ENCODE data around the gene PAEP.

Gene PAEP

DNA sequence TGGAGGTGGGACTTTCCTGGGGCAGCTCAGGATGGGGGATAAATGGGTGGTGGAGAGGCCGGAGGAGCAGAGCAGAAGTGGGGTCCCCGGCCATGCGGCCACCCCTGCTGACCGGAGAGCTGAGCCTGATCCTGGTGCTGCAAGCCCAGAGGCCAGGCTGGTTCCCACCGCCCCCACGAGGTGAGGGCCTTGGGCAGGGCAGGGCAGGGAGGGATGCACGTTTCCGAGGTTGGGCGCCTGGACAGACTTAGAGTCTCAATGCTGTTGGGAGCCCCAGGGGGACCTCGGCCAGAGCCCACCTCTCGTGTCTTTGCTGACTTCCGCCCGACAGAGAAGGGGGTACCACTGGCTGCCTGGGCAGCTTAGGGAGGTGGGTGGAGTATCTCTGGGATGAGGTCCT lies 10.1 kb upstream of the PAEP start:
- no peak for DNase-seq

DNA sequence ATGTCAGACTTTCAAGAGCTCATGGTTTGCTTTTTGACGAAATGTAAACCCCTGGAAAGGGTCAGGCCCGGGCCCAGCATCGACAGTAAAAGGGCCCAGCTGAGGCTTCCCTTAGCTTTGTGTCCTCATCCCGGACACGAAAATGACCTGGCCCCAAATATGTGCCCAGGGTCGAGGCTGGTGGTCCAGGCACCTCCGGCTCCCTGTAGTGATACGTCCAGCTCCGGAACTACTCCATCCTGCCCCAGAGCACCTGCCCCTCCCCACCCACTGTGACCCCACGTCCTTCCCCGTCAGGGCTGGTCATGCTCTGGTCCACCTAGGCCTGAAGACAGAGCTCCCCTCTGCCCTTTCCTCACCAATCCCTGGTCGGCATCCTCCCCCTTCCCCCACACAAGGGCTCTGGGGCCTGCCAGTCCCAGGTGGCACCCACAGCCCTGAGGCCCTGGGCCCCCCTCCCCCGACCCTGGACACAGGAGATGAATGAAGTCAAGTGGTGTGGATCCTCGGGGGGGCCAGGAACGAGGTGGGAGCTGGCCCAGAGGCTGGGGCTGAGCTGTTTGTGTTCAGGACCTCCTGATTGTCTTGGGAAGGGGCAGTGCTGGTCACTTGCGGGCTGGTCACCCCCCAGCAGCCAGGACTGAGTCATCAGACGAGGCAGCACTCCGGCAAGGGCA lies 9.4 kb upstream of the PAEP start:
- no peak for DNase-seq

DNA sequence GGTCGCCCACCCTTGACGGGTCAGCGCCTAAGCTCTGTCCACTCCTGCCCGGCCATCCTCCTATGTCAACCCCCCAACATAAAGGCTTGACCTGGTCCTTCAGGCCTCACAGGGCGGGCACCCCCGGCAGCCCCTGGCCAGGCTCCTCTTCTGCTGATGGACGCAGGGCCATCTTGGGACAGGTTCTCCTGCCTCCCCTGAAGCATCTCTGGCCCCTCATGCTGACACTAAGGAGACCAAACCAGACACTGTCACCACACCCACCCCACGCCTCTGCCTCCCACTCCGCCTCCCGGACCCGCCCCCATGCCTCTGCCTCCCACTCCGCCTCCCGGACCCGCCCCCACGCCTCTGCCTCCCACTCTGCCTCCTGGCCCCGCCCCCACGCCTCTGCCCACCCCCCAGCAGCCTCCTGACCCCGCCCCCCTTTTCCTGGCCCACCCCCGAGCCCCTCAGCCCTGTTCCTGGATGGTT lies 8.8 kb upstream of the PAEP start:
- no peak for DNase-seq

DNA sequence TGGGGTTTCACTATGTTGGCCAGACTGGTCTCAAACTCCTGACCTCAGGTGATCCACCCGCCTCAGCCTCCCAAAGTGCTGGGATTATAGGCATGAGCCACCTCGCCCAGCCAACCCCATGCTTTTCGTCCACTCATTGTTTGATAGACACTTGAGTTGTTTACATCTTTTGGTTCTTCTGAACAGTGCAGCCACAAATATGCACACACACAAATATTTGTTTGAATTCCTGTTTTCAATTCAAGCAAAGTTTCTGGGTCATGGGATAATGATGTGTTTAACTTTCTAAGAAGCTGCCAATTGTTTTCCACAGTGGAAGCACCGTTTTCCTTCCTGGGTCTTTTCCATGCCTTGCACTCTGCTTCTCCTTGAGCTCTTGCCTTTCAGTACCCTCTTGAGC lies 6.8 kb upstream of the PAEP start:
- DNase-seq, result no peak

DNA sequence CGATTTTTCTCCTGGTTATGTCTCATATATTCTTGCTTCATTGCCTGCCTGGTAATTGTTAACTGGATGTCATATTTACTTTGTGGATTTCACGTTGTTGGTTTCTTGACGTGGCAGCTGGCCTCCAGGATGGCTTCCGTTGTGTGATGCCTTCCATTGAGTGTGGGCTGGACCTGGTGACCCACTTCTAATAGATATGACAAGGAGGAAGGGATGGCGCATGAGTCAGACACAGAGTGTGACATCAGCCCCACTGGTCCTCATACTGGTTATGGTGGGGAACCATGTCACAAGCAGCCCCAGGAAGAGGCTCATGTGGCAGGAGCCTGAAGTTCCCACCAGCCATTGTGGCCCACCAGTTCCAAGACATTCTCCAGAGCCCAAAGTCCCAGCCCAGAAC lies 6.4 kb upstream of the PAEP start:
- no peak for DNase-seq

DNA sequence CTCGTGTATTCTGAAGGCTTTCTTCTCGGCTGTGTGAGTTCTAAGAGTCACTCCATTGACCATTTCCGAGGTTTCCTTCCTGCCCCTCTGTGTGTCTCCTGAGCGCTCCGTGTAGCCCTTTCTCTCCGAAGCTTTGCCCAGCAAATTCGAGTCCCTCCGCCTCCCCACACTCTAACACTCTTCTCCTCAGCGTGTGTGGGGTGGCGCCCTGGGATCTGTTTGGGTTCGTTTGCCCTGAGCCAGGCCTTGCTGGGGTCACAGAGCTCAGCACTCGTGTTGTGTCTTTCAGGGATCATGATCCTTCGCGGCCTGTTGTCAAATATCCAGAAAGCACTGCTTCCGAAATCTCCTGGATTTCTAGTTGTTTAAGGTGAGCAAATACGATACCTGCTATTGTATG lies 5.6 kb upstream of the PAEP start:
- DNase-seq, result no peak

DNA sequence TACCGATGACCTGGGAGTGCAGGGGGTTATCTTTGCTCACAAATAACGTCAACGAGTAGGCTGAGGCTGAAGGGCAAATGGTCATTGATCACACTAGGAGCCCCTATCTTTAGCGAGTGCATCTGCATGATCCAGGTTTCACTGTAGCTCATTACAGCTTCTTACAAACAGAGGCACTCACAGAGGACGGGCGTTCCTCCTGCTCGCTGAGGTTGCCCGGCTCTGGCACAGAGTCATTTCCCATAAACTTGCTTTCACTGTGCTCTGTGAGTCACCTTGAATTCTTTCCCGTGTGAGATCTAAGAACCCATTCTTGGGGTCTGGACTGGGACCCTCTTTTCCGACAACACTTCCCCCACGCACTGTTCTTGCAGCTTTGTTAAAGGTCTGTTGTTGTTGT lies 1.9 kb upstream of the PAEP start:
- DNase-seq, result no peak

DNA sequence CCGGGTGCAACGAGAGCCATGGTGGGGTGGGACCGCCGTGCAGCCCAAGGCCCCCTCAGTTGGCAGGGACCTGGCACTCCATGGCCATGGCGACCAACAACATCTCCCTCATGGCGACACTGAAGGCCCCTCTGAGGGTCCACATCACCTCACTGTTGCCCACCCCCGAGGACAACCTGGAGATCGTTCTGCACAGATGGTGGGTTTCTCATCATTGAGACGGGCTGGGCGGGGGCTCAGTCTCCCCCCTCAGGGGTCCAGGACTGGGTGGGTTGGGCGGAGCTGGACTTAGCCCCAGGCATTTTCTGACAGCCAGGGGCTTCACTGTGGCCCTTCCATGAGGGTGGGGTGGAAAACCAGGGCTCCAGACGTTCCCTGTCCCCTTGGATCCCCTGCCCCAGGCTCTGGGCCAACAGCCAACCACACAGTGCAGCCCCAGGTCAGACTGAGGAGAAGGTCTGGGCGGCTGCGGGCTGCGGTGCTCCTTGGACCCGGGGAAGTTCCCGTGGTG lies 734 bp downstream of the PAEP start:
- no peak for DNase-seq

DNA sequence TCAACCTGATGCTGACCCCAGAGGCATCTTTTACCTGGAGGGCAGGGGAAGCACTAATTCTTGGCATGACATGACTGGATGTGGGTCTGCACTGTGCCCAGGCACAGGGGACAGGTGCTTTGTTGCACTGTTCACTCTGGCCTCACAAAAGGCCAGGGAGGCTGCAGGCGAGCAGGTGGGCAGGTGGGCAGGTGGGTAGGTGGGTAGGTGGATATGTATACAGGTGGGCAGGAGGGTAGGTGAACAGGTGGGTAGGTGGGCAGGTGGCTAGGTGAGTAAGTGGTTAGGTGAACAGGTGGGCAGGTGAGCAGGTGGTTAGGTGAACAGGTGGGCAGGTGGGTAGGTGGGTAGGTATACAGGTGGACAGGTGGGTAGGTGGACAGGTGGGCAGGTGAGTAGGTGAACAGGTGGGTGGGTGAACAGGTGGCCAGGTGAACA lies 1.5 kb downstream of the PAEP start:
- DNase-seq, result no peak

DNA sequence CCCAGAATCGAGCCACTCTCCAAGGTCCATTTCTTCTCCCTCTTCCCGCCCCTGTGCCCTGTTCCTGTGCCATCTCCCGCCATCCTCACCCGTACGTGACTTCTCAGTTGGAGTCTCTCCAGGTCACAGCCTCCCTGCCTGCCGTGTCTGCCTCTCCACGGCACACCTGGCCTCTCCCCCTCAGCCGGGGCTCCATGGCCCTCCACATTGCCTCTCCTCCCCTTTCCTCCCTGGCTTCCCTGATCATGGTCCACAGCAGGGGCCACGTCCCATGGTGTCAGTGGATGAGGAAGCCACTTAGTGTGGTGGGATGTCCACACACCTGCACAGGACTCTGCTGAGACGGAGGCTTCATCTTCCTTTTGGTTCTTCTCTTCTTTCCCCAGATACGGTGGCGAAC lies 2.3 kb downstream of the PAEP start:
- DNase-seq, result no peak

DNA sequence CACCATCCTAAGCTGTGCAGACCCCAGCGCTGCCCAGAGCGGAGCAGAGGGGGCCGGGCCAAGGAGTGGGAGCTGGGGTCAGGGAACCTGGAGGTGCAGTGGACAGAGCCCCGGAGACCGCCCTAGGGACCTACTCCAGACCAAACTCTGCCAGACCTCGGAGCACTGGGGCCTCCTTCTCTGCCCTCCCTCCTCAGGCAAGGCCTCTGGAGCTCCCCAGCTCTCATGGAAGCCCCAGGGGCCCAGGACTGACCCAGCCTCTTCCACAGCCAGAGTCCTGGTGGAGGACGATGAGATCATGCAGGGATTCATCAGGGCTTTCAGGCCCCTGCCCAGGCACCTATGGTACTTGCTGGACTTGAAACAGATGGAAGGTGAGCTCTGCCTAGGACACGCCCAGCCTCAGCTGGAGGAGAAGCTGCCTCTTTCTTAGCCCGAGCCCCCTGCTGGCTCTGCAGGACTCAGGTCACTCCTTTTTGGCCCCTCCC lies 3.6 kb downstream of the PAEP start:
- DNase-seq, result no peak

DNA sequence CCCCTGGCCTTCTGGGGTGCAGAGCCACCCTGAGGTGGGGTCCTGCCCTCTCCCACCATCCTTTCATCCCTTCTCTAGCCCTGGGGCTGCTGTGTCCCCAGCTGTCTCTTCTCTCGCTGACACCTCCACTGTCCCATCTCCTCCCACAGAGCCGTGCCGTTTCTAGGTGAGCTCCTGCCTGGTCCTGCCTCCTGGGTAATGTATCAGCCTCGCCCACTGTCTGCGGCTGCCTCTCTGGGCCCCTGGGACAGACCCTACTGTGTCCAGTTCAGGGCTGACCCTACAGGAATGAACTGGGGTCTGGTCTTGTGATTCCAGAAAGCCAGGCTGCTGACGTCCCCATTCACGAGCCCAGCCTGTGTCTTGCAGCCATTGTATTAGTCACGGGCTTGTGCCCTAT lies 4.1 kb downstream of the PAEP start:
- DNase-seq, result no peak

DNA sequence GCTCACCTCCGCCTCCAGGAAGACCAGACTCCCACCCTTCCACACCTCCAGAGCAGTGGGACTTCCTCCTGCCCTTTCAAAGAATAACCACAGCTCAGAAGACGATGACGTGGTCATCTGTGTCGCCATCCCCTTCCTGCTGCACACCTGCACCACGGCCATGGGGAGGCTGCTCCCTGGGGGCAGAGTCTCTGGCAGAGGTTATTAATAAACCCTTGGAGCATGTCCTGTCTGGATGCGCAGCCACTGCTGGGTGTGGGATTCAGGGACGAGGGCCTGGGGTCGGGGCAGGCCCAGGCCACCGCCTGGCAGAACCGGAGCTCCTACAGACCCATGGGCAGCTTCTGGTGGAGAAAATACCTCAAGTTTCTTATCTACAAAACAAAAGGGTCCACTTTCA lies 5.0 kb downstream of the PAEP start:
- DNase-seq, result no peak

DNA sequence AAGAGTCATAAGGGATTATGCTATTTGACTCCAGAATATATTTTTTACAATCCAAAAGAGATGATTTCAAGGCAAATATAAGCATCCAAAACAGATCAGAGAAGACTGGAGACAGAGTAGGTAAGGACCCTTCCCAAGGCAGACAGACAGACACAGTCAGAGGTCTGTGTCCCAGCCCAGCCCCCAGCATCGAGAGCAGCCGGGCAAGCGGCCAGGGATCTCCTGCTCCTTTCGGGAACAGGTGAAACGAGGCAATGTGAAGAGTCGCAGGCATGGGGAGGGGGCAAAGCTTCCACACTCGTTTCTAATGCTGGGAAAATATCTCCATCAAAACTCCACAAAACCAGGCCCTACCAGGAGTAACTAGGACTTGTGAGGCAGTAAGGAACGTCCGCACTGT lies 5.8 kb downstream of the PAEP start:
- DNase-seq, result no peak

DNA sequence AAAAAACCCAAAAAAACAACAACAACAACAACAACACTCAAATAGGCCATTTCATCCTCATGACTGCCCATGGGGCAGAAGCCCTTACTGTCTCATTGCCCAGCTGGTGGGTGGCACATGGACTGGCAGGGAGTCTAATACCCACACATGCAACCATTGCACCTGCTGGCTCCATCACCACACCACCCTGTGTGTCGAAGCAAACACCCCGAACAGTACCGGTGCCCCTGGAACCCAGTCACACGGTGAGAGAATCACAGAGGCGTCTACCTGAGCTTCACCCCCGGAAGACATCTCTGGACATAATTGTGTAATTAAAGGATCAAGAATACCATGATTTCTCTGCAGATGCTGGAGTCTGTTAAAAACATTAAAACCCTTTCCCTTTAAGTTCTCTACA lies 6.5 kb downstream of the PAEP start:
- DNase-seq, result no peak

DNA sequence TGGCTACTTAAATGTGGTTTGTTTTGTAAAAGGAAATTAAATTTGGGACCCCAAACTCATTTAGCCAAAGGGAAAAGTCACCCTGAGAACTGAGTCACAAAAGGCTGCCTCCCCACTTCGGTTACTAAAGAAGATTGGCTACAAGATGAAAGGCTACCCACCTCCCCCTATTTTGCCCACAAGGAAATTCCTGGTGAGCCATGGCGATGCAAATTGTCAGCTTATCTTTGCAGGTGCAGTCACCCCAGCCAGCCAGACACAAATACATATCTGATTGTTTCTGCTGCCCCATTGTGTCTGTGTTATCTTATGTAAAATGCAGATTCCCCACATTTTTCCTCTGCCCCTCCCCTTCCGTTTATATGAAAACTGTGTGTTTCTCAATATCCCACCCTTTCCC lies 8.9 kb downstream of the PAEP start:
- DNase-seq, result no peak

DNA sequence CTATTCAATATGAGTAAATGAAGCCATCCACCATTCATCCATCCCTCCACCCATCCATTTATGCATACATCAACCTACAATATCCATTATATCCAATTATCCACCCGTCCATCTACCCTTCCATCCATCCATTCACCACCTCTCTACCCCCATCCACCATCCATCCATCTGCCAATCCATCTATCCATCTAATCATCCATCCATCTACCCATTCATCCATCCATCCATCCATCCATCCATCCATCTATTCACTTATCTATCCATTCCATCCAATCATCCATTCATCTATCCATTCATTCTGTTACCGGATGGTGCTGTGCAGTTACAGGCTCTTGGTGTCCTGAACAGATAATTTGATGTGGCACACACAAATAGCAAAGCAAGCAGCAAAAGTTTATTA lies 10.7 kb downstream of the PAEP start:
- DNase-seq, result no peak

DNA sequence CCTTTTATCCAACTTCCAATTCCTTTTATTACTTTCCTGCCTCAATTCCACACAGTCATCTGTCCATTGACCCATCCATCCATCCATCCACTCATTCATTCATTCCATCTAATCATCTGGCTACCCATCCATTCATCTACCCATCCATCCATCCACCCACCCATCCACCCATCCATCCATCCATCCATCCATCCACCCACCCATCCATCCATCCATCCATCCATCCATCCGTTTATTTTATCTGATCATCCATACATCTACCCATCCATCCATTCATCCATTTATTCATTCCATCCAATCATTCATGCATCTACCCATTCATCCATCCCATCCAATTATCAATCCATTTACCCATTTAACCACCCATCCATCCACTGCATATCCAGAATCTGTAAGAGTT lies 11.6 kb downstream of the PAEP start:
- DNase-seq, result no peak

DNA sequence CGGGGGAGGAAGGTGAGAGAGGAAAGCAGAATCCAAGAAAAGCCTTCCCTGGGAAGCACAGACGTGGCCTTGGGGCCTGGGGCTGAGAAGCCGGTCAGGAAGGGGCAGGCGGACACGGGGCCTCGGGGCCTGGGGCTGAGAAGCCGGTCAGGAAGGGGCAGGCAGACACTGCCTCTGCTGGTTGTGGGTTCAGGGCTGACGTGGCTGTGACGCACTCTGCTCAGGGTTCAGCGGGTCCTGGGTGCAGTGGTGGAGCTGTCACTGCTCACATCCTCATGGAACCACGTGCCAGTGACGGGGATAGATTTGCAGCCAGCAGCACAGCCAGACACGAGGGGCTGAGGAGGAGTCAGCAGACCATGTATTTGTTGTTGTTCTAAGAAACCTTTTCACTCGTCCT lies 12.8 kb downstream of the PAEP start:
- no peak for DNase-seq

DNA sequence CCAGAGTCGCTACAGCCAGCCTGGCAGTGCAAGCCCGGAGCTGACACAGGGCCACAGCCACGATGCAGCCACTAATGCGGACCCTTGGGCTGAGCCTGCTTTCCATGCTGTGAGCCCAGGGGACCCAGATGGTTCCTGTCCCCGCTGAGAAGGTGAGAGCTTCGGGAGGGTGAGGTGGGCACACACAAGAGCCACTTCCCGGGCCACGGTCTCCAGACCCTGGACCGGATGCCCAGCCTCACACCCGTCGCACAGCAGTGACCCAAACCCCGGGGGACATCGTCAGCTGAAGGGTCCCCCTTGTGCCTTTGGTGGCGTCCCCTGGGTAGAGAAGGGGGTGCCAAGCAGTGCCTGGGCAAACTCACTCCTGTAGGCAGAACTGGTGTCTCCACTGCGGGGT lies 13.4 kb downstream of the PAEP start:
- DNase-seq, result no peak

DNA sequence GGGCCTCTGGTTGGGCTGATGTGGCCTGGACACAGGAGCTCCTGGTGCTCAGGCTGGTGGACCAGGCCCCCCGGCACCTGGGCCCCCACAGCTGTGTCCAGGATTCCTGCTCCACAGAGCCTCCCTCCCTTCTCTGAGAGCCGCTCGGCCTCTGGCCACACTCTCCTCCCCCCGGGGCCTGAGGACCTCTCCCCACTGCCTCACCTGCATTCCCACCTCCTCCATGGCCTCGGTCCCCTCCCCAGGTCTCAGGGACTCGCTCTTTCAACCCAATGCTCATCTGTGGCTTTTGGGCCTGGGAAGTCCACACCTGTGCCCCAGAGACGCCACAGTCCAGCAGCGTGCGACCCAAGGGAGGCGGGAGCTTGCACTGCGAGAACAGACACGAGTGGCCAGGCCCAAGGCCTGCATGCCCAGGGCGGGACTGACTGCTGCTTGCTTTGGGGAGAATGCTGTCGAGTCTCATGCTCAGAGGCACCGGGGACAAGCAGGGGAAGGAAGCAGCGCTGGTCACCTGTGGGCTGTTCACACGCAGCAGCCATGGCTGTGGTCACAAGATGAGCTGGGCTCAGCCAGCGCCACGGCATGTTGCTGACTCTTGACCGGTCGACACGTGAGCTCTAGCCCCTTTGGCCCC lies 14.6 kb downstream of the PAEP start:
- no peak for DNase-seq

DNA sequence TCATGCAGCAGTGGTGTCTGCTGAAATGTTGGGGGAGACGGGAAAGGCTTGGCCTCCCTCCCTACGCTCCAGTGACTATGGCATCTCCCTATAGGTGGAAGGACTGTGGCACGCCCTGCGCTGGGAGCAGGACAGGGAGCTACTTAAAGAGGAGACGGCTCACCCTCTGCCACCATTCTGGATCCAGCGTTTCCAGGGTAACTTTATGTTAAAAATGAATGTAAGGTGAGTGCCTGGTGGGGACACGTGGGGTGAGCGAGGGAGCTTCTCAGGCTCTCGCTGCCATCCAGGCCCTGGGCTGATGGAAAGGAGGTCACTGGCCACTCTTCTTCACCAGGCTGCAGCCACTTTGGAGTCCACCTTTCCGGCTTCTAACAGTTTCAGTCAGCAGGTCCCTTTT lies 15.7 kb downstream of the PAEP start:
- no peak for DNase-seq

DNA sequence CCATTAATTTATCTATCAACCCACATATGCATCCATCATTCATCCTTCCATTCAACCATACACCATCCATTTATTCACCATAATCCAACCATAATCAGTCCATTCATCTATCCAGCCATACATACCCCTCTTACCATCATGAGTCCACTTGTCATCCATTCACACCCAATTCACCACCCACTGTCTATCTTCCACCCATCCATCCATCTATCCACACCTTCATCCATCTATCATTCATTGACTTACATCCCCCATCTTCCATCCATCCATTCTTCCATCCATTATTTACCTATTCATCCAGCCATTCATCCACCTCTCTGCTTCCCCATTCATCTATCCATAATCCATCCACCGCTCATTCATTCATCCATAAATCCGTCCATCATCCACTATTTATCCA lies 17.8 kb downstream of the PAEP start:
- DNase-seq, result no peak

DNA sequence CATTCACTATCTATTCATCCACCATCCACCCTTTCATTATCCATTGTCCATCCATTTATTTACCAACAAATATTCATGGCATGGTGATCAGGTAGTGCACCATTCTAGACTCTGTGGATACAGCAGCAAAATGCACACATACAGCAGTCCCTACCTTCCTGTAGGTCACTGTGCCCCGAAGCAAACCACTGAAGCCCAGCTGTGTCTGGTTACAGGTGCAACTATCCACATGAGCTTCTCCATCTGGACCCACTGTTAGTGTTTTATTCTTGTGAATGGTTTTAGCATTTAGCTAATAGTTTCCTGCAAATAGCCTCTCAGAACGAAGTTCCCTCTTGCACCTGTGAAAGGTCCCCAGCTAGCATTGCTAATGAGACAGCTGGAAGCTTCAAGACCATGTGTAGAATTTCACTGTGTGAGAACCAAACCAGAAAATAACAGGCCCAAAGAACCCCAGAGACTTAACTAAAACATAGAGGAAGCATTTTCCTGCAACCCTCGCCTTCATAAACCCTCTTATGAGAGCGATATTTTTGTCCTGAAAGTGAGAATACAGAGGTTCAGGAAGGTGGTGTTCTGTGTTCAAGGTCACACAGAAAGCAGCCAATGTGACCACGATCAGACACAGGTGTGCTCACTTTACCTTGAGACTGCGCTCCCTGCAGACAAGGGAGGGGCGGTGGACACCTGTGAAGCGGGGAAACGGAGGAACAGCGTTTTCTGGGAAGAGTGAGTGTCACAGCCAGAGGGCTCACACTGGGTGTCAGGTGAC lies 18.5 kb downstream of the PAEP start:
- no peak for DNase-seq
